ENCODE results near the gene XCR1.

Gene XCR1

GRCh38 chr3:45984331-45985312, 42.7 kb downstream of the XCR1 start:
- DNase-seq (ENCODE audit: low read depth): no peak

DNA sequence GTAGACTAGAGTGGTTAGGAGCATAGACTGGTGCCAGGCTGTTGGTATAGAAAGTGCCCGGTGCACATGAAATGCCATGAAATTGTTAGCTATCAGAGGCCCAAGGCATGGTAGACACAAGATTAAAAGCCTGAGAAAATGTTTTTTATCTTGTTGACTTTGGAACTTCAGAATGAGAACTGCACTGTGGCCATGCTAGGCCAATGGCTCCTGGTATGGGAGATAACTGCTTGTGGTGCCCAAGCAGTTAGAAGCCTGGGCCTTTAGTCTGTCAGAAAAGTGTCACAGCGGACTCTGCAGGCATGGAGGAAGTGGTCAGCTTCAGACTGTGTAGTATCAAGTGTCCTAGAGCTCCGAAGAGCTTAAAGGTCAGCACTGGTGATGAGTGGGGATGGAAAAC, 43.5 kb downstream of the XCR1 start:
- DNase-seq (ENCODE audit: low read depth): no peak

- no peak for DNase-seq (ENCODE audit: low read depth)
These were observed 45.8 kb downstream of the XCR1 start for GRCh38 chr3:45981346-45982074.

DNA sequence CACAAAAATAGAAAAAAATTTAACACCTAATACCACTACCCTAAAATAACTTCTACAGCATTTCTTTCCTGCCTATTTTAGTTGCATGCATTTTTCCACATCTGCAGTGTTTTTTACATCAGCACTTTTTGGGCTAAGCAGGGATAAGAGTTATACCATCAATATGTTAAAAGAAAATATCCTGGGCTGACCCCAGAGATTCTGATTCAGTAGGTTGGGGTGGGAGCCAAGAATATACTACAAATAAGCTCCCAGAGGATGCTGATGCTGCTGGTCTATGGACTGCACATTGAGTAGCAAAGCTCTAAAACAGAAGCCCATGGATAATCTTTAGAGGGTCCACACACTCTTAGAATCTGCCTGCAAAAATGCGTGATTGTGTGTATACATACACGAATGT, 46.5 kb downstream of the XCR1 start:
- DNase-seq (ENCODE audit: low read depth): no peak

- DNase-seq (ENCODE audit: low read depth): no peak
These were observed 47.0 kb downstream of the XCR1 start for GRCh38 chr3:45980229-45980813.

- no peak for DNase-seq (ENCODE audit: low read depth)
These were observed 47.9 kb downstream of the XCR1 start for GRCh38 chr3:45979378-45979777.

DNA sequence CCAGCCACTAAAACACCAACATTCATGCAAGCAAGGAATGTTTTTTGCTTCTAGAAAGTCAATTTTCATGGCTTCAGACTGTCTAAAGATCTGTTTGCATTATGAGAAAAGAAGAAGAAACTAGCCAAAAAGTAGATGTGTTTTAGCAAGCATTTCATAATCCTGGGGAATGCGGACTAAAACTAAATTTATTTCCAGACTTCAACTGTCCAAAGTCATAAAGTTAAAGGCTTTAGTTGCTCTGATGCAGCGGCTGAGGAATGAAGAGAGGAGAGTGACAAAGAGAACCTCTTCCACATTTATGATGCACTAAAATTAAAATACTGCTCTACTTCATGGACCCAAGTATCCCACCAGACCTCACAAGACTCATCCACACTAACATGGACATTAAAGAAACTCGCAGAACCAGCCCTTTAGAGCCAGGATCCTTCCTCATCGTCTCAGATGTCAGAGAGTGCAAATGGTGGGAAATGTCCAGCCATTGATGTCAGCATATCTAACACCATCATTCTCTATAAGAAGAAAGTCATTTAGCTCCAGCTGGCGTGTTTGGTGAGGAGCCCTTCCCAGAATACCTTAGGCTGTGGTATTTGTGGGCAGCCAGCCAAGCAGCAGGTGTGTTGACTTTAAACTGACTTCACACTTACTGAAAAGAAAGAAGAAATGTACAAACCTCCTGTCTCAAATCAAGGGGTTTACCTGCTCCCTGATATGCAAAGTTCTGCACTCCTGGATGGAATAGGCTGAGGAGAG, 49.1 kb downstream of the XCR1 start:
- DNase-seq (ENCODE audit: low read depth): no peak

DNA sequence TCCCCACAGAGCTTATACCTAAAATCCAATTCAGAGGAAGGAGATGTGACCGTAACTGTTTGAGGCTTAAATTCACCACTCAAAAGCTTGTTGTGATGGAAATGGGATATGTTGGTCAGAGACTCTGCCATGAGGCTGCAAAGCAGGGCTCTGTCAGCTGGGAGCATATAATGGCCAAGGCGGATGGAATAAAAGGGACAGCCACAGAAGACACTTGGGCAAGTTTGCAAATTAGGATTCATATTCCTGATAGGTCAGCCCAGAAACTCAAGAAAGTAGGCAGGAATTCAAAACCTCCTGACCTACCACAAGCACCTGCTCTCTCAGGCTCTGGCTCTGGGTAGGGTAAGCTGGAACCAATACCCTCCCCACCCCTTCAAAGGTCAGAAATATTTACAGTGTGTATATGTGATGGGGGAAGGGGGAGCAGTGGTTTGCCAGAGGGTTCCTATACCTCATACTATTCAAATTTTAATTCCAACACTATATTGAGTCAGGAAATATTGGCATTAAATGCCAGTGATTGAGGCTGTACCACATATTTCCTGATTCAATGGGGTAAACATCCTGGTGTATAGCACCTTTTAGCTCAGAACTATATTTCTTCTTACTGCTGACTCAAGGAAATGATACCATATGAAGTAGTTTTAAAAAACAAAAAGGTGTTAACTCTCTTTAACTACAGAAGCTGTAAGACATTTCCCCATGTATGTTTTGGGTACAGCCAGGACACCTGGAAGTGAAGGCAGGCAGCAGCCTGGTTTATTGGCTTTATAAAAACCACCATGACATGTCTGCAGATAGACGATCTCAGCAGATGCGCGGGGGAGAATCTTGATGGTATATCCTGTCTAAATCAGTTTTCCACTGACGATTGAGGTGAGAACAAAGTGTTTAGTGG, 50.8 kb downstream of the XCR1 start:
- DNase-seq (ENCODE audit: low read depth): no peak

DNA sequence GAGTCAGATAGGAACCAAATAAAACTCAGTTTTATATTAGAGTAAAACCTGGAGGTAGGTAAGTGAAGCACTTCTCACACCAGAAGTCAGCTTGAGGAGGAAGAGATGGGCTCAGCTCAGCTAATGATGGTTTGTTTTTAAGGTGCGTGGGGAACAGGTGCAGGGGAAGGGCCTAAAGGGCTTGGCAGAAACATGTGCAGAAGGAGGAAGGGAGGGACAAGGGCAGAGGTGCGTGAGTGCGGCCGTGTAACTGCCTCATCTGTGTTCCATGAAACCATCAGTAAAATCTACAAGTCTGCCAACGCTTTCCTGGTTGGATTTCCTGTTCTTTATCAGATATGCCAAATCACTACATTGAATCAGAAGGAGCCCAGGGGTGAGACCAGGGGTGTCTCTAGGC, 51.6 kb downstream of the XCR1 start:
- DNase-seq (ENCODE audit: low read depth): no peak

DNA sequence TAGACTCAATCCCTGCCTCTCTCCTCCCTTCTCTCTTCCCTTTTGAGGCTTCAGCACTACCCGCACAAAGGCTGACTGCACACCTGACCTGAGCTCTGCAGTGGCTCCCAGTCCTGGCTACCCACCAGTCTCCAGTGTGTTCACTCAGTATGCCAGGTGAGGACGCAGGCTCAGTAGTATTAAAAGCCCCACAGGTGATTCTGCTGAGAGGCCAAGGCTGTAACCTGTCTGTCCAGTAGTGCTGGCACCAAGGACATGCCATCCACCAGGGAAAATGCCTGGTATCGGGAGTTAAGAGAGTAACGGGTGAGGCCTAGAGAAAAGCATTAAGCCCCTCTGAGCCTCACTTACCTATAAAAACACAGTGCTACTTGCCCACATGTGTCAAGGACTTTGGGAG, 52.6 kb downstream of the XCR1 start:
- DNase-seq (ENCODE audit: low read depth): no peak

GRCh38 chr3:45972534-45973402, 54.5 kb downstream of the XCR1 start:
- DNase-seq (ENCODE audit: low read depth): no peak

GRCh38 chr3:45969953-45970352, 57.3 kb downstream of the XCR1 start:
- no peak for DNase-seq (ENCODE audit: low read depth)

- no peak for DNase-seq (ENCODE audit: low read depth)
These were observed 58.2 kb downstream of the XCR1 start for GRCh38 chr3:45969116-45969515.

DNA sequence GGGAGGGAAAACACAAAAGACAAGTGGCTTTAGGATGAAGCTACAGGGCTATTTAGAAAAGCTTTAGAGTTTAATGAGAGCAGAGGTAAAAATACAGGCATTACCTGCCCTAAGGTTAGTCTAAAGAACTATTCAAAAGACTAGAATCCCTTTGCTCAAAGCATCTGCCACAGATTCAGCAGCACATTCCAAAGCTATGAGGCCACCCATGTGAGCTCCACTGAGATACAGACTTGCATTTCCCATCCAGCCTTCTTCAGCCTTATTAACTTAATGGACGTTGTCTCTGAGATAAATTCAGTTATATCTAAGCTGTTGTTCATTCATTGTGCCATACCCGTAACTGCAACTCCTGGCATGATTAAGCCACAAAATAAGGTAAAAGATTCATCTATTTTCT, 58.6 kb downstream of the XCR1 start:
- no peak for DNase-seq (ENCODE audit: low read depth)

DNA sequence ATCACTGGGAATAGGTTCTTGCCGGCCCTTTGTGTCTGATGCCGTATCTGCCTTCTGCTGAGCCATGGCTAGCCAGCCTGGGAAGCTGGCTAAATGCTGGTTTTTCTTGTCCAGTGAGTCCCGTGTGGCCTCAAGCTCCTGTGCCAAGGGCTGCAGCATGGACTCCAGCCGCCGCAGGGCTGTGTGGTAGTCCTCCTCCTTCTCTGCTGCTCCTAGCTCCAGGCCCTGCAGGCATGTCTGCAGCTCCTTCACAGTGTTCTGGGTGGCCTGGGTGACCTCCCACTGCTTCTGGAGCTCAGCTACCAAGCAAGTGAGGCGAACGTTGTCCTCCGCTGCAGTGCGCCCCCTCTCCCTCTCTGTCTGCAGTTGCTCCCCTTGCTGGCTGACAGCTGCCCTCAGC, 59.1 kb downstream of the XCR1 start:
- DNase-seq (ENCODE audit: low read depth): no peak

DNA sequence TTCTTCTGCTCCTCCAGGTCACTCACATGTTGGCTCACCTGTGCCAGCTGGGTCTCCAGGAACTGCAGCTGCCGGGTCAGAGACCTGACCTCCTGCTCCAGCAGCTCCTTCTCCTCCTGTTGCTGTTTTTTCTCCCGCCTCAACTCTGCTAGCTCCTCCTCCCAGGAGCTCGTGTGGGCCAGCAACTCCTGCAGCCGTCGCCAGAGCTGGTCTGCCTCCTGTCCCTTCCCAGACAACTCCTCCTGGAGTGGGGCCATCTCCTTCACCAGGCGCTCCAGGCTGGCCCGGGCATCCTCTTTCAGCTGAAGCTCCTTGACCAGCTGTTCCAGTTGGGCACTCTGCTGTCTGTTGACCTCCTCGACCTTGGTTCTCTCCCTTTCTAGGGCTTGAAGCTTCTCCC, 59.6 kb downstream of the XCR1 start:
- DNase-seq (ENCODE audit: low read depth): no peak
